Smooth muscle cell (in vitro differentiated cells): Measurements from ENCODE around the gene MOB3B. TPM values are rescaled to one million over a fixed set of nuclear protein-coding genes. Genes with fewer than 3 reads are reported as not detected.

Experiments used
- DNase-seq: peaks from one replicate; lab custom pipeline; 2025; ENCODE audit not compliant: unreplicated experiment; lab: John Stamatoyannopoulos, UW
- H2AFZ ChIP-seq: fragments of 200-600 bp; sonication (generic); 2 replicates; pipeline ENCODE4 v1.6.0; 2016; ENCODE audit warnings: antibody characterized with exemption, low read depth, mild to moderate bottlenecking
- H3F3A ChIP-seq: fragments of 200-600 bp; sonication (generic); 2 replicates; pipeline ENCODE4 v1.6.0; 2017; ENCODE audit warnings: antibody characterized with exemption, low read depth
- H3K27ac ChIP-seq: fragments of 200-600 bp; sonication (generic); 2 replicates; pipeline ENCODE4 v1.5.1; 2016; ENCODE audit warnings: low read depth, mild to moderate bottlenecking
- H3K27me3 ChIP-seq: fragments of 200-600 bp; sonication (generic); 2 replicates; pipeline ENCODE4 v1.6.1; 2016; ENCODE audit warnings: low read depth, mild to moderate bottlenecking
- H3K36me3 ChIP-seq: fragments of 200-600 bp; sonication (generic); 2 replicates; pipeline ENCODE4 v1.5.1; 2016; ENCODE audit warnings: low read depth
- H3K4me1 ChIP-seq: fragments of 200-600 bp; sonication (generic); 2 replicates; pipeline ENCODE4 v1.5.1; 2016; ENCODE audit warnings: low read depth
- H3K4me2 ChIP-seq: fragments of 200-600 bp; sonication (generic); 2 replicates; pipeline ENCODE4 v1.6.0; 2016; ENCODE audit warnings: mild to moderate bottlenecking
- H3K4me3 ChIP-seq: fragments of 200-600 bp; sonication (generic); 2 replicates; pipeline ENCODE4 v1.5.1; 2016; ENCODE audit warnings: mild to moderate bottlenecking
- H3K79me2 ChIP-seq: fragments of 200-600 bp; sonication (generic); 2 replicates; pipeline ENCODE4 v1.6.0; 2016; ENCODE audit warnings: low read depth, mild to moderate bottlenecking
- H3K9ac ChIP-seq: fragments of 200-600 bp; sonication (generic); 2 replicates; pipeline ENCODE4 v1.6.0; 2016; ENCODE audit warnings: low read depth
- H3K9me3 ChIP-seq: fragments of 200-600 bp; sonication (generic); replicated peaks from 2 replicates; pipeline ENCODE4 v1.5.1; 2016; ENCODE audit warnings: low read depth
- H4K20me1 ChIP-seq: fragments of 200-600 bp; sonication (generic); 2 replicates; pipeline ENCODE4 v1.6.0; 2016; ENCODE audit warnings: low read depth
- CTCF ChIP-seq: fragments of 200-600 bp; sonication (generic); IDR thresholded peaks from 2 replicates; pipeline ENCODE4 v1.5.1; 2017; ENCODE audit warnings: borderline replicate concordance, mild to moderate bottlenecking, antibody characterized with exemption; ENCODE audit not compliant: insufficient read depth, poor library complexity, severe bottlenecking
- WGBS: methylation state at CpG from one replicate; pipeline ENCODE4 v1.1.7; 2016; ENCODE audit warnings: low lambda C conversion rate; 5-methylcytosine and 5-hydroxymethylcytosine counted together
- polyA plus RNA-seq: library from polyadenylated mRNA; unstranded; fragments of >200 nt; fragmentation: Nextera tagmentation; extraction: Ambion mirVana; gene quantifications from 2 replicates; pipeline ENCODE4 v1.2.1, GENCODE V29; 2016
- total RNA-seq: library from RNA; depleted of rRNA; stranded (reverse); fragments of >200 nt; gene quantifications from 2 replicates; pipeline ENCODE4 v1.2.3, GENCODE V29; 2014

Gene MOB3B
- total and polyA plus RNA-seq, 2 experiments from 2014 or later, result 1.7 to 5.8 TPM

DNA sequence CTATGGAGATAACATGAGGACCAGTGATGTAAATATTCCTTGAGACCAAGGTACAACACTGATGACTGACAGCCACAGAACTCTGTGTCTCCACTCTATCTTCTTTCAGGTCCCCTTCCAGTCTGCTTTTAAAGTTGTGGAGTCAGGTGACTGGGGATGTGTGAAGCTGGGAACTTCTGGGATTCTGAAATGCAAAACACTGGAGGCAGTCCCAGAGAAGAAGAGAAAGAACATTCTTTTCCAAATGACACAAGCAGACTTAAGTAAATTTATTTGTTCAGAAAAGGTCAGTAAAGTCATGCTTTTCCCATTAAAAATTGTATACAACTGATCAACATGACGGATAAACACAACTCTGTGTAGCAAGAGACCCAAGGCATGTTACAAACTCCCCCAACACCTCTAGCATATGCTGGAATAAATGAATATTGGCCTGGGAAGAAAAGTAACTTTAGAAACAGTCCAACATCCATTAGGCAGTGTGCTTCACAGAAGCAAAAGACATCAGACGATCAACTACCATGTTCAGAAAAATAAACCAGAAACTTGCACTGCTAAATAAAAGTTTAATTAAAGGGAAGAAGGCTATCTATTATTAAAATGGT, 98.0 kb downstream of the MOB3B start:
- no peaks in the 10 kb centered on the region for H4K20me1 ChIP-seq
- H3K9ac ChIP-seq, result no peak overlapping the region
- peaks cover 24% of the 10 kb centered on the region for H3K4me1 ChIP-seq
- H3K27me3 ChIP-seq, result no peaks in the 10 kb centered on the region
- no peaks in the 10 kb centered on the region for H3K79me2 ChIP-seq
- peaks cover 3% of the 10 kb centered on the region for H3F3A ChIP-seq
- H3K36me3 ChIP-seq, result no peaks in the 10 kb centered on the region
- no peak for DNase-seq
- peak overlapping the region; percentile 83 for H3K27ac ChIP-seq
- no peaks in the 10 kb centered on the region for H3K9me3 ChIP-seq
- TF ChIP-seq CTCF, result no peak
- no peak overlapping the region for H2AFZ ChIP-seq
- no peak overlapping the region for H3K4me2 ChIP-seq
- WGBS, result 74% methylated on average over 2 of the region's 2 CpGs
- no peak overlapping the region for H3K4me3 ChIP-seq

- no peaks in the 10 kb centered on the region for H3K36me3 ChIP-seq
- no peak for TF ChIP-seq CTCF
- no peaks in the 10 kb centered on the region for H3K27me3 ChIP-seq
- no peak for DNase-seq
- H3K9ac ChIP-seq, result no peak overlapping the region
- H3F3A ChIP-seq, result peaks cover 3% of the 10 kb centered on the region
- H4K20me1 ChIP-seq, result no peaks in the 10 kb centered on the region
- peak overlapping the region; percentile 83 for H3K27ac ChIP-seq
- peaks cover 31% of the 10 kb centered on the region for H3K4me1 ChIP-seq
- 50% methylated on average over 5 of the region's 5 CpGs for WGBS
- no peak overlapping the region for H3K4me2 ChIP-seq
- no peak overlapping the region for H3K4me3 ChIP-seq
- no peak overlapping the region for H2AFZ ChIP-seq
- H3K79me2 ChIP-seq, result no peaks in the 10 kb centered on the region
- H3K9me3 ChIP-seq, result no peaks in the 10 kb centered on the region
Observed at GRCh38 chr9:27430750-27431535, 98.7 kb downstream of the MOB3B start.

DNA sequence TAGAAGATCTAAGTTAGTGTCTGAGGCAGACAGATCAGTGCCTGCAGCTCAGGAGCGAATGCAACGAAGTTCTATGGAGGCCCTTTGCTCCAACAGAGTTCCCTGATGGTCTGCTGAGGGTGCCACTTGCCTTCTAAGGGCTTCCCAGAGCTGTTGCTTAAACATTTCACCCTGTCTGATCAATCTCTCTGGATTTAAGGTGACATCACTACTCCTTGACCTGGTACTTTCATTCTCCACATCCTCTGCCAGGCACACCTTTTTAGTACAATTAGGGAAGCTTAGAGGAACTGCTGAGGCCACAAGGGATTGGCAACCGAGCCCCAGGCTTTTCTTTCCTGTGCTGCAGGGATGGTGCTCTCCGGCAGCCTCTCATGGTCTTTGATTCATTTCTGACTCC, 99.7 kb downstream of the MOB3B start:
- Histone ChIP-seq H3K27me3 (no peaks in the 10 kb centered on the region), H3K4me2 (no peak overlapping the region), H3F3A (peaks cover 3% of the 10 kb centered on the region), H3K27ac (peak overlapping the region; percentile 83), H3K4me3 (no peak overlapping the region), H3K79me2 (no peaks in the 10 kb centered on the region), H4K20me1 (no peaks in the 10 kb centered on the region), H3K4me1 (peaks cover 37% of the 10 kb centered on the region), H2AFZ (no peak overlapping the region), H3K9me3 (no peaks in the 10 kb centered on the region), H3K9ac (no peak overlapping the region), H3K36me3 (no peaks in the 10 kb centered on the region)
- no peak for DNase-seq
- TF ChIP-seq CTCF, result no peak
- WGBS, result 83% methylated on average over 4 of the region's 4 CpGs
